Measurements from ENCODE around the gene KREMEN1. TPM values are rescaled to one million over a fixed set of nuclear protein-coding genes. Genes with fewer than 3 reads are reported as not detected.

Gene KREMEN1
- polyA plus RNA-seq, 3 donors: 2.5 to 18.4 (median 9.4) TPM

GRCh38 chr22:29043906-29044575 is 28.8 kb upstream of the KREMEN1 start:
- 76 to 91% (median 88%) methylated on average over 7 of the region's 7 CpGs for WGBS, 3 donors
- H3K27ac ChIP-seq (ENCODE audit: low read depth, low read length): no peak overlapping the region

- no peak overlapping the region for H3K27ac ChIP-seq (ENCODE audit: low read depth, low read length)
- WGBS, 3 donors: 81 to 91% (median 85%) methylated on average over 13 of the region's 13 CpGs
Observed at GRCh38 chr22:29044657-29045176, 28.1 kb upstream of the KREMEN1 start.

GRCh38 chr22:29048822-29049654 is 23.8 kb upstream of the KREMEN1 start:
- no peak overlapping the region for H3K27ac ChIP-seq (ENCODE audit: low read depth, low read length)
- WGBS, 3 donors: 95 to 96% (median 96%) methylated on average over 25 to 31 of the region's 31 CpGs

- no peak overlapping the region for H3K27ac ChIP-seq (ENCODE audit: low read depth, low read length)
- 87 to 95% (median 89%) methylated on average over 38 of the region's 38 CpGs for WGBS, 3 donors
Observed at GRCh38 chr22:29049655-29050263, 23.1 kb upstream of the KREMEN1 start.

- no peak overlapping the region for H3K27ac ChIP-seq (ENCODE audit: low read depth, low read length)
- WGBS, 3 donors: 92 to 95% (median 93%) methylated on average over 18 to 24 of the region's 24 CpGs
Observed at GRCh38 chr22:29050457-29050856, 22.4 kb upstream of the KREMEN1 start.

- H3K27ac ChIP-seq (ENCODE audit: low read depth, low read length): no peak overlapping the region
- 89 to 96% (median 92%) methylated on average over 8 of the region's 8 CpGs for WGBS, 3 donors
Observed at GRCh38 chr22:29053048-29053702, 19.7 kb upstream of the KREMEN1 start.

- WGBS, 3 donors: 77 to 82% (median 78%) methylated on average over 10 of the region's 10 CpGs
- H3K27ac ChIP-seq (ENCODE audit: low read depth, low read length): no peak overlapping the region
Observed at GRCh38 chr22:29054251-29054767, 18.5 kb upstream of the KREMEN1 start.

GRCh38 chr22:29055192-29055830 is 17.5 kb upstream of the KREMEN1 start:
- WGBS, 3 donors: 81 to 83% (median 81%) methylated on average over 14 of the region's 14 CpGs
- no peak overlapping the region for H3K27ac ChIP-seq (ENCODE audit: low read depth, low read length)

GRCh38 chr22:29056472-29056871 is 16.4 kb upstream of the KREMEN1 start:
- 94 to 99% (median 95%) methylated on average over 3 of the region's 3 CpGs for WGBS, 3 donors
- H3K27ac ChIP-seq (ENCODE audit: low read depth, low read length): no peak overlapping the region

- WGBS, 3 donors: 74 to 86% (median 74%) methylated on average over 12 of the region's 12 CpGs
- no peak overlapping the region for H3K27ac ChIP-seq (ENCODE audit: low read depth, low read length)
Observed at GRCh38 chr22:29060251-29060869, 12.5 kb upstream of the KREMEN1 start.

GRCh38 chr22:29060931-29061330 is 11.9 kb upstream of the KREMEN1 start:
- no peak overlapping the region for H3K27ac ChIP-seq (ENCODE audit: low read depth, low read length)
- 50 to 75% (median 54%) methylated on average over 7 of the region's 7 CpGs for WGBS, 3 donors

- no peak within 1 kb of the TSS for H3K27ac ChIP-seq (ENCODE audit: low read depth, low read length)
- 61 to 75% (median 71%) methylated on average over 2 of the region's 2 CpGs for WGBS, 3 donors
Observed at GRCh38 chr22:29061773-29062172, 11.1 kb upstream of the KREMEN1 start, which contains the start of gene C22orf31. Gene C22orf31 (minus strand): TSS chr22:29061831. CDS start chr22:29061792, 39 bp downstream.

- no peak overlapping the region for H3K27ac ChIP-seq (ENCODE audit: low read depth, low read length)
- 58 to 69% (median 62%) methylated on average over 8 of the region's 8 CpGs for WGBS, 3 donors
Observed at GRCh38 chr22:29062286-29062821, 10.5 kb upstream of the KREMEN1 start.

- no peak overlapping the region for H3K27ac ChIP-seq (ENCODE audit: low read depth, low read length)
- WGBS, 3 donors: 28 to 40% (median 38%) methylated on average over 7 of the region's 7 CpGs
Observed at GRCh38 chr22:29065468-29066190, 7.2 kb upstream of the KREMEN1 start.

GRCh38 chr22:29069463-29069862 is 3.4 kb upstream of the KREMEN1 start:
- 71 to 89% (median 81%) methylated on average over 4 of the region's 4 CpGs for WGBS, 3 donors
- H3K27ac ChIP-seq (ENCODE audit: low read depth, low read length): no peak overlapping the region

- no peak overlapping the region for H3K27ac ChIP-seq (ENCODE audit: low read depth, low read length)
- WGBS, 3 donors: 97 to 98% (median 97%) methylated on average over 4 of the region's 4 CpGs
Observed at GRCh38 chr22:29070490-29070889, 2.3 kb upstream of the KREMEN1 start.

All from adipose tissue (tissue), 3 donors.